ENCODE results near the gene AMDHD2.

- TF ChIP-seq, protein P1, sequence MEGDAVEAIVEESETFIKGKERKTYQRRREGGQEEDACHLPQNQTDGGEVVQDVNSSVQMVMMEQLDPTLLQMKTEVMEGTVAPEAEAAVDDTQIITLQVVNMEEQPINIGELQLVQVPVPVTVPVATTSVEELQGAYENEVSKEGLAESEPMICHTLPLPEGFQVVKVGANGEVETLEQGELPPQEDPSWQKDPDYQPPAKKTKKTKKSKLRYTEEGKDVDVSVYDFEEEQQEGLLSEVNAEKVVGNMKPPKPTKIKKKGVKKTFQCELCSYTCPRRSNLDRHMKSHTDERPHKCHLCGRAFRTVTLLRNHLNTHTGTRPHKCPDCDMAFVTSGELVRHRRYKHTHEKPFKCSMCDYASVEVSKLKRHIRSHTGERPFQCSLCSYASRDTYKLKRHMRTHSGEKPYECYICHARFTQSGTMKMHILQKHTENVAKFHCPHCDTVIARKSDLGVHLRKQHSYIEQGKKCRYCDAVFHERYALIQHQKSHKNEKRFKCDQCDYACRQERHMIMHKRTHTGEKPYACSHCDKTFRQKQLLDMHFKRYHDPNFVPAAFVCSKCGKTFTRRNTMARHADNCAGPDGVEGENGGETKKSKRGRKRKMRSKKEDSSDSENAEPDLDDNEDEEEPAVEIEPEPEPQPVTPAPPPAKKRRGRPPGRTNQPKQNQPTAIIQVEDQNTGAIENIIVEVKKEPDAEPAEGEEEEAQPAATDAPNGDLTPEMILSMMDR (conservative IDR thresholded peaks at IDR 0.05; ENCODE audit: low read length) = no peak
- TF ChIP-seq EZH2phosphoT487 (IDR thresholded peaks at IDR 0.05; ENCODE audit: borderline replicate concordance, low read depth, low read length) = no peak
Observed at GRCh38 chr16:2497695-2498484, 22.3 kb upstream of the AMDHD2 start.
